Cardiac septum (tissue), 1 donor: ENCODE results near the gene RILPL2. TPM values are rescaled to one million over a fixed set of nuclear protein-coding genes. Genes with fewer than 3 reads are reported as not detected.
"Not testable (repeated sequence)": the region's sequence is repeated elsewhere in the genome, so short reads cannot be mapped to it uniquely, and the experiment has no call there.

ENCODE experiments used
- DNase-seq: peaks from one replicate; pipeline ENCODE4 v3.0.0-alpha.2; 2020; ENCODE audit warnings: low spot score
- intact Hi-C: fragments of 100-400 bp; cut with DNase I; formaldehyde crosslinking; loops from one replicate; pipeline ENCODE4 v1.14.0; 2022
- total RNA-seq: library from RNA; stranded (reverse); fragmentation: NEBNext Ultra II Directional; extraction: Animal tissue kit (Norgen Biotek cat#: 25700); gene quantifications from one replicate; pipeline ENCODE4 v1.2.1, GENCODE V29; 2021
- donor health status: DM: no; HTN: no; CAD: no.

Gene RILPL2
- total RNA-seq, 1 donor from 2014 or later, result 1.6 TPM

DNA sequence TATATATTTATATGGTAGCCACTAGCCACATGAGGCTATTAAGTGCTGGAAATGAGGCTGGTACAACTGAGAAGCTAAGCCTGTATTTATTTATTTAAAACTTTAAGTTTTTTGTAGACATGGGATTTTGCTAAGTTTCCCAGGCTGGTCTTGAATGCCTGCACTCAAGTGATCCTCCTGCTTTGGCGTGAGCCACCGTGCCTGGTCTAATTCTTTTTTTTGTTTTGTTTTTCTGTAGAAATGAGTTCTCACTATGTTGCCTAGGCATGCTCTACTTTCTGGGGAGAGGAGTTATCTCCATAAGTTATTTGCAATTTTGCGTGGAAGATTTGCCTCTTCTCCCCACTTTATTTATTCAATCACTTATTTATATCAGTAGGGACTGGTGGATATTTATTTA, 16.7 kb upstream of the RILPL2 start:
- DNase-seq, result no peak
- intact Hi-C loops, result no loop called here

DNA sequence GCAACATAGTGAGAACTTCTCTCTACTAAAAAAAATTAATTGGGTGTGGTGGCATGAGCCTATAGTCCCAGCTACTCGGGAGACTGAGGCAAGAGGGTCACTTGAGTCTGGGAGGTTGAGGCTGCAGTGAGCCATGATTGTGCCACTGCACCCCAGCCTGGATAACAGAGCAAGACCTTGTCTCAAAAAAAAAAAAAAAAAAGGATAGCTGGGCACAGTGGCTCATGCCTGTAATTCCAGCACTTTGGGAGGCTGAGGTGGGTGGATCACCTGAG, 15.7 kb upstream of the RILPL2 start:
- DNase-seq, intact Hi-C loops: not testable (repeated sequence)

DNA sequence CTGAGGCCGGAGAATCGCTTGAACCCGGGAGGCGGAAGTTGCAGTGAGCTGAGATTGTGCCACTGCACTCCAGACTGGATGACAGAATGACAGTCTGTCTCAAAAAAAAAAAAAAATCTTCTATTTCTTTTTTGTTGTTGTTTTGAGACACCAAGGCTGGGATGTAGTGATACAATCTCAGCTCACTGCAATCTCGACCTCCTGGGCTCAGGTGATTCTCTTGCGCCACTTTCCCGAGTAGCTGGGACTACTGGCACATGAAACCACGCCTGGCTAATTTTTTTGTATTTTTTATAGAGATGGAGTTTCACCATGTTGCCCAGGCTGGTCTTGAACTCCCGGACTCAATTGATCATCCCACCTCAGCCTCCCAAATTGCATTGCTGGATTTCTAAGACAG, 14.2 kb upstream of the RILPL2 start:
- DNase-seq, result no peak
- intact Hi-C loops, result no loop called here

DNA sequence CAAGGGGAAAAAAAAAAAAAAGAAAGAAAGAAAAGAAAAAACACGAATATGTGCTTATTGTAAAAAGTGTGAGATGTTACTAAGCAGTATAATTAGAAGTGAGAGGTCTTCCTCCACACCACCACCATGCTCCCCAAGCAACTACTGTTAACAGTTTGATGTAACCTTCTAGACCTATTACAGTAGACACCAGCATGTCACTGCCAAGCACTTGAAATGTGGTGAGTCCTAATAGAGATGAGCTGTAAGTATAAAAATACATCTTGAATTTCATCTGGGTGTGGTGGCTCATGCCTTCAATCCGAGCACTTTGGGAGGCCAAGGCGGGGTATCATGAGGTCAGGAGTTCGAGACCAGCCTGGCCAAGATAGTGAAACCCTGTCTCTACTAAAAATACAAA, 13.4 kb upstream of the RILPL2 start:
- intact Hi-C loops, result no loop called here

DNA sequence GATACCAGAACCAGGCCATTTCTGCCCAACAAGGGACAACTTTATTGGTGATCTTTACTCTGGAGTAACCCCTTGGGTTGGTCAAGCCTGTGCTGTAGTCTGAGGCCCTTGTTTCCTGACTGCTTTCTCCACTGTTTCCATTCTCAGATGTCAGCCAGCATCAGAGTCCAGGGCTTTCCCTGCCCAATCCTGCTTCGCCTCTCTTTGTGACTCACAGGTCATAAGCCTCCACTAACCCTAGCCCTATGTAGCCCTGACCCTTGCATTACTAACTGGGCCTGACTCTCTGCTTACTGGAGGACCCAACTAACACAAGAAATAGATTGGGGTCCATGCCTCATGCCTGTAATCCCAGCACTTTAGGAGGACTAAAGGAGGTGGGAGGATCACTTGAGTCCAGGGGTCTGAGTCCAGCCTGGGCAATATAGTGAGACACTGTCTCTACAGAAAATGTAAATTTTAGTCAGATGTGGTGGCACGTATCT, 12.8 kb upstream of the RILPL2 start:
- no peak for DNase-seq
- intact Hi-C loops, result no loop called here

More for the DNA sequence above, 13.4 kb upstream of the RILPL2 start:
- no peak for DNase-seq

DNA sequence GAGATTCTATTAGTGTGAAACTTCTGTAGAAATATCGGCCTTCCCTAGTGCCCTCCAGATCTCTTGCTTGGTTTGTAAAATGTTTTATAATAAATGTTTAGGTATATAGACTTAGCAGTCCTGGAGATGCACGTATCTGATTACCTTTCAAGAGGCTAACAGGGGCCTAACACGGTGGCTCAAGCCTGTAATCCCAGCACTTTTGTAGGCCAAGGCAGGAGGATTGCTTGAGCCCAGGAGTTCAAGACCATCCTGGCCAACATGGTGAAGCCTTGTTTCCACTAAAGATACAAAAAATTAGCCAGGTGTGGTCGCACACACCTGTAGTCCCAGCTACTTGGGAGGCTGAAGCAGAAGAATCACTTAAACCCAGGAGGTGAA, 9.8 kb upstream of the RILPL2 start:
- DNase-seq, result no peak
- intact Hi-C loops, result no loop called here

DNA sequence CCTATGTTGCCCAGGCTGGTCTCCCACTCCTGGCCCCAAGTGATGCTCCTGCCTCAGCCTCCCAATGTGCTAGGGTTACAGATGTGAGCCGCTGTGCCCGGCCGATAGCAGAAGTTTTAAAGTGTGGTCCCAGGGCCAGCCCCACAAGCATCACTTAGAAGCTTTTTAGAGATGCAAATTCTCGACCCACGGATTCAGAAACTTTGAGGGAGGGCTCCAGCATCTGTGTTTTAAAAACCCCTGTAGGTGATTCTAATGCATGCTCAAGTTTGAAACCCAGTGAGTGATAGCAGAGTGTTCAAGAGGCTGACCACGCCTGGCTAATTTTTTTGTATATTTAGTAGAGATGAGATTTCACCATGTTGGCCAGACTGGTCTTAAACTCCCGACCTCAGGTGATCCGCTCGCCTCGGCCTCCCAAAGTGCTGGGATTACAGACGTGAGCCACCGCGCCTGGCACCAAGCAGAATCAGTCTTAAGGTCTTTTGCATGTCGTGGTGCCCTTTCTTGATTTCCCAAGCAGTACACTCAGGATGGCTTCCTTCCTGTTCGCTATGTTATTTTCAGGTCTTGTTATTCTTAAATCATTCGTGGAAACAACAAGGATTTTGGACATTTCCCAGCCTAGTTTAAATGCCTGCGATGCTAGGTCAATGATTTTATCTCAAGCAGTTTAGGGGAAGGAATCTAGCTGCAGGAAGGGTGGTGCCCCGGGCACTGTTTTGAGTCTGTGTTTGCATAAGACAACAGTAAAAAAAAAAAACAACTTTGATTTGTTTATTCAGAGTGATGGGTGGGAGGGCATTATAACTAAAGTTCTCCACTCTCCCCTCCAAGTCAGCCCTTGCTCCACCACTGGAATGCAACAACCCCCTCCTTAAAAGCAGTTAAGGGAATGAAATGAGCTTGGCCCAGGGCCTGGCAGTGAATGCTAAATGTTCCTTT, 9.2 kb upstream of the RILPL2 start:
- intact Hi-C loops, result no loop called here

DNA sequence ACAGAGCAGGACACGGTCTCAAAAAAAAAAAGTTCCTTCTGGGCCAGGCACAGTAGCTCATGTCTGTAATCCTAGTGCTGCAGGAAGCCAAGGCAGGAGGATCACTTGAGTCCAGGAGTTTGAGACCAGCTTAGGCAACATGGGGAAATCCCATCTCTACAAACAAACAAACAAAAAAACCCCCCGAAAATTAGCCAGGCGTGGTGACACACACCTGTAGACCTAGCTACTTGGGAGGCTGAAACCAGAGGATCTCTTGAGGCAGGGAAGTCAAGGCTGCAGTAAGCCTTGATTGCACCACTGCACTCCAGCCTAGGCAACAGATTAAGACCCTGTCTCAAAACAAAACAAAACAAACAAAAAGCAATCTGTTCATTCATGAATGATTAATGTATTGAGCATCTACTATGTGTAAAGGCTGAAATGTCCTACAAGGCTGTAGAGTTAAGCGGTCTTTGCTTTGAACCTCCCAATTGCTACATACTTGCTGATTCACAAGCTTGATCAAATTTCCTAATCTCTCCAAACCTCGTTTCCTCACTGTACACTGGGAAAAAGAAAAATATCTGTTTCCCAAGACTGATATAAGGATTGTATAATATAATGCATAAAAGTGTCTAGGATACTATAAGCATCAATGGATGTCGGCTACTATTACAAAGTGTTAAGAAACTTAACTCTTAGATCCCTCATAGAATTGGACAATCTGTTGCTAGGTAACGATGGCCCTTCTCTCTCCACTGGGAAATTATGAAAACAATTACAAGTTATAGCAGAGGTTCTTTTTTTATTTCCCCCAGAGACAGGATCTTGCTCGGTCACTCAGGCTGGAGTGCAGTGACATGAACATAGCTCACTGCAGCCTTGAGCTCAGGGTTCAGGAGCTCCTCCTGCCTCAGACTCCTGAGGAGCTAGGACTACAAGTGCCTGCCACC, 7.9 kb upstream of the RILPL2 start:
- no peak for DNase-seq
- intact Hi-C loops, result no loop called here

More for the DNA sequence above, 9.2 kb upstream of the RILPL2 start:
- no peak for DNase-seq

DNA sequence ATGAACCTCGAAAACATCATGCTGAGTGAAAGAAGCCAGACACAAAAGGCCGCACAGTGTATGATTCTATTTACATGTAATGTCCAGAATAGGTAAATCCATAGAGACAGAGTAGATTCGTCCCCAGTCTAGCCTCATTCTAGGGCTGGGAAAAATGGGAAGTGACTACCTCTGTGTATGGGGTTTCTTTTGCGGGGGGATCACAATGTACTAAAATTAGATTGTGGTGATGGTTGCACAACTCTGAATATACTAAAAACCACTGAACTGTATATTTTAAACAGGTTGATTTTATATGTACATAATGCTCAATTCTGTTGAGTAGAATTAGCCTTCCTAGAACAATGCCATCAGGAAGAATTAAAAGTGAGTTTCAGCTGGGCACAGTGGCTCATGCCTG, 6.3 kb upstream of the RILPL2 start:
- DNase-seq, result no peak
- intact Hi-C loops, result no loop called here

DNA sequence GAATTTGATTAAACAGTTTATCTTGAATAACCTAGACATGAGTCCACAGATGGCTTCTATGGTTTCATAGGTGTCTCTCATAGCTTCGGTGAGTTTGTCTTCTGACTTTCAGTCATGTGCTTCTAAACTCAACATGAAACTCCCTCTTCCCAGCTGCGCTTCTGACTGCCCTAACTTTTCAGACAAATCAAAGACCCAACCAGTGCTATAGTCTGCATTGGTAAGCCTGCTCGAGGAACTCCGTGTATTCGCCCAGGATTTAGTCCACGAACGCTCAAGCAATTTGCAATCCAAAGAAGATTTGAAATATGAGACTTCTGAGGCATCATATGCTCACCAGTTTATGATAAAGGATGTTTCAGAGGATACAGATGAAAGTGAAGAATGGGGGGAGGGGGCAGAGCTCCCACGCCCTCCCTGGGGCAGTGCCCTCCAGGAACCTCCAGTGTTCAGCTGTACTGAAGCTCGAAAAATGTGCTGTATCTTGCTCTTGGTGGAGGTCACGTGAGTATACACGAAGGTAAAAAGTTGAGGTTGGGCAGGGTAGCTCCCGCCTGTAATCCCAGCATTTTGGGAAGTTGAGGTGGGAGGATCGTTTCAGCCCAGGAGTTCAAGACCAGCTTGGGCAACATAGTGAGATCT, 5.2 kb upstream of the RILPL2 start:
- intact Hi-C loops, result no loop called here
- DNase-seq, result no peak

DNA sequence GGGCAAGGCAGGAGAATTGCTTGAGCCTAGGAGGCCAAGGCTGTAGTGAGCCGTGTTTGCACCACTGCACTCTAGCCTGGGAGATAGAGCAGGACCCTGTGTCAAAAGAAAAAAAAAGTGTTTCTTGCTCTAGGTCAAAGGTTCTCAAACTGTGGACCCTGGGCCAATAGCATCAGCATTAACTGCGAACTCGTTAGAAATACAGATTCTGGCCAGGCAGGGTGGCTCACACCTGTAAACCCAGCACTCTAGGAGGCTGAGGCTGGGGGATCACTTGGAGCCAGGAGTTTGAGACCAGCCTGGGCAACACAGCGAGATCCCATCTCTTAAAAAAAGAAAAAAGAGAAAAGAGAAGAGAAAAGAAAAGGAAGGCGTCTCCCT, 858 bp downstream of the RILPL2 start:
- no peak for DNase-seq
- intact Hi-C loops, result loop anchor here (5.0 kb wide), 1 partner anchor 48 kb away; no protein-coding TSS in a partner anchor

DNA sequence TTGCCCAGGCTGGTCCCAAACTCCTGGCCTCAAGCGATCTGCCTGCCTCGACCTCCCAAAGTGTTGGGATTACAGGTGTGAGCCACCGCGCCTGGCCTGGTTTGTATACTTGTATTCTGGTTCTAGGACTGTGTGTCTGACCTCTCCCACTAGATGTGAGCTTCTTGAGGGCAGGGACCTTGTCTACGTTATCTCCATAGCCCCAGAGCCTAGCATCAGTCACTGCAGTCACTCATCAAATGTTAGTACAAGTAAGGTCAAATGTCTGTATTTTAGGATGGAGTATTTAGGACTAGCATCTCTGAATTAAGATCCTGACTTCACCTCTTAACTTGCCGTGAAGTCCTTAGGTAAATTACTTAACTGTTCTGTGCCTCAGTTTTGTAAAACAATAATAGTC, 2.9 kb downstream of the RILPL2 start:
- intact Hi-C loops, result no loop called here
- no peak for DNase-seq

DNA sequence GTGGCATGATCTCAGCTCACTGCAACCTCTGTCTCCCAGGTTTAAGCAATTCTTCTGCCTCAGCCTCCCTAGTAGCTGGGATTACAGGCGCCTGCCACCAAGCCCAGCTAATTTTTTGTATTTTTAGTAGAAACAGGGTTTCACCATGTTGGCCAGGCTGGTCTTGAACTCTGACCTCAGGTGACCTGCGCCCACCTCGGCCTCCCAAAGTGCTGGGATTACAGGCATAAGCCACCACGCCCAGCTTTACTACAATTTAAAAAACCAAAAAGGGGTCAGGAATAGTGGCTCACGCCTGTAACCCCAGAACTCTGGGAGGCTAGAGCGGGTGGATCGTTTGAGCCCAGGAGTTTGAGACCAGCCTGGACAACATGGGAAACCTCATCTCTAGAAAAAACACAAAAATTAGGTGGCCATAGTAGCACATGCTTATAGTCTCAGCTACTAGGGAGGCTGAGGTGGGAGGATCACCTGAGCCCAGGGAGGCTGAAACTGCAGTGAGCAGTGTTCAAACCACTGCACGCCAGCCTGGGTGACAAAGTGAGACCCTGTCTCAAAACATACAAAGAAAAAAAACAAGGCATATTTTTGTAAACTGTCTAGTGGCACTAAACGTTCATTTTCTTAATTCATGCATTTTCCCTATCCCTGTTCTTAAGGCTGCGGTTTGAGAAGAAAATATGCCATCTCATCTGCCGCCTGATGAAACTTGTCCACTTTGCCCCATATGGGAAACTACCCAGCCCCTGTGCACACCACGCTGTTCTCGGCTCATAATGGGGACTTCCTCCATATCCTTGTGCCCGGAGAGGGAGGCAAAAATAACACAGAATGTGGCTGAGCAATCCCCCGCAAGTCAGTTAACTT, 4.3 kb downstream of the RILPL2 start:
- intact Hi-C loops, result not testable (repeated sequence)
- DNase-seq, result peak; percentile 78

DNA sequence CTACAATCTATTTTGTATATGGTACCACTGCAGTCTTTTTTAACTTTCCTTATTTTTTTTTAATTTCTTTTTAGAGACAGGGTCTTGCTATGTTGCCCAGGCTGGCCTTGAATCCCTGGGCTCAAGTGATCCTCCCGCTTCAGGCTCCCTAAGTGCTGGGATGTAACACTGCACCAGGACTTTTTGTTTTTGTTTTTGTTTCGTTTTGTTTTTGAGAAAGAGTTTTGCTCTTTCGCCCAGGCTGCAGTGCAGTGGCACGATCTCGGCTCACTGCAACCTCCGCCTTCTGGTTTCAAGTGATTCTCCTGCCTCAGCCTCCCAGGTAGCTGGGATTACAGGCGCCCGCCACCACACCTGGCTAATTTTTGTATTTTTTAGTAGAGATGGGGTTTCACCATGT, 7.4 kb downstream of the RILPL2 start:
- intact Hi-C loops, DNase-seq: not testable (repeated sequence)

DNA sequence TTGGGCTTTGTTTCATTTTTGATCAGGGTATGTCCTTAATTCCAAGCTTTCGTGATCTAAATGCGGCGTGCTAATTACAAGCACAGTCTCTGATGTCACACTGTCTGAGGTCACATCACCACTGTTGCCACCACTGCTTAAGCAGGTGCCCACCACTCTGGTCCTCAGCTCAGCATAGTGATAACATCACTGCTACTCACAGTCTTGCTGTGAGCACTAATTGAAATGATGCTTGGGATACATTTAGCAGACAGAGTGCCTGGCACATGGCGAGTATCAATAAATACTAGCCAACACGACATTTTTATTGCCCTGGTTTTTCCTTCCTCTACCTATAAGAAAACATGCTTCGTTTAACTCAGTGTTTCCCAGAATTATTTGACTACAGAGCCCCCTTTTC, 7.9 kb downstream of the RILPL2 start:
- no peak for DNase-seq

DNA sequence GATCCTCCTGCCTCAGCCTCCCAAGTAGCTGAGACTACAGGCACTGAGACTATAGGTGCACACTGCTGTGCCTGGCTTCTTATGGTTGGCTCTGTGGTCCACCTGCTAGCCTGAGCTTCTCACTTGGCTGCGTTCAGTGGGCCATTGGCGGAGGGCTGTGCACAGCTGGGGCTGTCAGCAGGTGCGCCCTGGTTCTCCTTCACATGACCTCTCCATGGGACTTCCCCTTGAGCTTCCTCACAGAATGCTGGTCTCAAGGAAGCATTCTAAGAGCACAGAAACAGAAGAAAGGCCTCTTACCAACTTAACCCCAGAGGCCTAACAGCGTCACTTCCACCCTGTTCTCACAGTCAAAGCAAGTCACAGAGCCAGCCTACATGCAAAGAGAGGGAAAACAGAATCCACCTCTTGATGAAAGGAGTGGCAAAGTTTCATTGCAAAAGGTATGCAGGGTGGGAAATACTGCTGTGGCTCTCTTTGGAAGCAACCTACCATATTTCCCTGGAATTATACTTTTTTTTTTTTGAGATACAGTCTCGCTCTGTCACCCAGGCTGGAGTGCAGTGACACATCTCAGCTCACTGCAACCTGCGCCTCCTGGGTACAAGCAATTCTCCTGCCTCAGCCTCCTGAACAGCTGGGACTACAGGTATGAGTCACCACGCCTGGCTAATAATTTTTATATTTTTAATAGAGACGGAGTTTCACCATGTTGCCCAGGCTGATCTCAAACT, 9.3 kb downstream of the RILPL2 start:
- intact Hi-C loops, result no loop called here
- no peak for DNase-seq

More for the DNA sequence above, 7.9 kb downstream of the RILPL2 start:
- intact Hi-C loops, result no loop called here

DNA sequence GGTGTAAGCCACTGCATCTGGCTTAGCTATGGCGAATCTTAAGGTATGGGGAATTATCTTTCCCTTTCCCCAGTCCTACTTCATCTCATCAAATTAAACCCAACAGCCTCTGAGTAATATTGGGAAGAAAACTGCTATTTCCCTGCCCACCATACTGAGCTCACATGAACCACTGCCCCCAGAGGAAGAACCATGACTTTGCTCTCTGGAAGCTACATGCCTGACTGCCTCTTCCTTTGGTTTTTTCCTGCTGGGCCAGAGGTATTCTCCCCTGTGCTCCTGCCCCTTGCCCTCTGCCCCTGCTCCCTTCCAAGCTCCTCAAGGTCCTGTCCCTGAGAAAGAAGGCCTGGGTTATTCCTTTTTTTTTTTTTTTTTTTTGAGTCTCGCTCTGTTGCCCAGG, 15.2 kb downstream of the RILPL2 start:
- intact Hi-C loops, result no loop called here
- no peak for DNase-seq

DNA sequence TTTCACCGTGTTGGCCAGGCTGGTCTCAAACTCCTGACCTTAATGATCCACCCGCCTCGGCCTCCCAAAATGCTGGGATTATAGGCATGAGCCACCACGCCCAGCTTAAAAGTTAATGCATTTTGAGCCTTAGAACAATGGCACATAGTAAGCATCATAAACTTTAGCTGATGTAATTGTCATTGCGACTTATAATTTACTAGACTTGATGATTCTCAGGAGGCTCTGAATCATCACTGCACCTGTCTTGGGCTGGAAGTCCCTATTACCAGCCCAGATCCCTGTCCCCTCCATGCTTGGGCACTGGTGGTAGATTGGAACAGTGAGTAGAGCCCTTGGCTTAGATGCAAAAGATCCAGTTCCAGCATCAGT, 26.5 kb downstream of the RILPL2 start:
- DNase-seq, result no peak
- intact Hi-C loops, result no loop called here
